Right atrium auricular region (tissue), 2 donors: ENCODE data around the gene RREB1. TPM values are rescaled to one million over a fixed set of nuclear protein-coding genes. Genes with fewer than 3 reads are reported as not detected.

Experiments used
- DNase-seq: peaks from one replicate; pipeline ENCODE4 v3.0.0-alpha.2; 2019; ENCODE audit warnings: low spot score
- H3K27ac ChIP-seq, 2 donors: fragments of 200-600 bp; sonication (generic); 1 replicate in 1 of 2; 2 replicates in 1 of 2; pipeline ENCODE4 v1.5.1; 2016 to 2019
- H3K27me3 ChIP-seq, 2 donors: fragments of 200-600 bp; sonication (generic); one replicate each; pipeline versions ENCODE4 v1.5.1 to v1.6.0; 2017 to 2019
- H3K36me3 ChIP-seq: fragments of 200-600 bp; sonication (generic); one replicate; pipeline ENCODE4 v1.5.1; 2016
- H3K4me1 ChIP-seq, 2 donors: fragments of 200-600 bp; sonication (generic); one replicate each; pipeline versions ENCODE4 v1.5.1 to v1.6.0; 2017 to 2019
- H3K4me3 ChIP-seq, 2 donors: fragments of 200-600 bp; sonication (generic); 1 replicate in 1 of 2; 2 replicates in 1 of 2; pipeline ENCODE4 v1.5.1; 2017 to 2019; ENCODE audit warnings: mild to moderate bottlenecking in 1 of 2, moderate library complexity in 1 of 2
- H3K9me3 ChIP-seq, 2 donors: fragments of 200-600 bp; sonication (generic); one replicate each; pipeline ENCODE4 v1.5.1; 2019
- CTCF ChIP-seq, 2 donors: fragments of 200-600 bp; sonication (generic); IDR thresholded peaks; one replicate each; pipeline ENCODE4 v1.5.1; 2019; ENCODE audit warnings: antibody characterized with exemption in 2 of 2
- total RNA-seq, 2 donors: library from RNA; depleted of rRNA; stranded (reverse); fragments of >200 nt; gene quantifications; one replicate each; pipeline ENCODE4 v1.1.0, GENCODE V29; 2016

RREB1 gene
- total RNA-seq, 2 donors from 2014 or later = 25.5 to 30.3 TPM

- Histone ChIP-seq H3K4me3 (no peak overlapping the region), H3K27ac (no peak overlapping the region), H3K9me3 (no peaks in the 10 kb centered on the region), H3K27me3 (no peaks in the 10 kb centered on the region), H3K4me1 (peaks cover 0 to 8% of the 10 kb centered on the region in 2 donors), H3K36me3 (no peaks in the 10 kb centered on the region)
- peak in 1 of 2 donors; percentile 5 for TF ChIP-seq CTCF (IDR thresholded peaks at IDR 0.05)
- no peak for DNase-seq
Measured at GRCh38 chr6:7276199-7276524, 168.4 kb downstream of the RREB1 start.

- H3K9me3 ChIP-seq = no peaks in the 10 kb centered on the region
- TF ChIP-seq CTCF (IDR thresholded peaks at IDR 0.05) = no peak
- H3K27me3 ChIP-seq = no peaks in the 10 kb centered on the region
- H3K4me1 ChIP-seq = peaks cover 0 to 8% of the 10 kb centered on the region in 2 donors
- no peak for DNase-seq
- no peak overlapping the region for H3K27ac ChIP-seq
- no peak overlapping the region for H3K4me3 ChIP-seq
- H3K36me3 ChIP-seq = peaks cover 15% of the 10 kb centered on the region
Measured at GRCh38 chr6:7282097-7282906, 174.5 kb downstream of the RREB1 start.

- Histone ChIP-seq H3K27ac (no peak overlapping the region), H3K9me3 (no peaks in the 10 kb centered on the region), H3K4me3 (no peak overlapping the region), H3K36me3 (peaks cover 26% of the 10 kb centered on the region), H3K4me1 (peaks cover 0 to 5% of the 10 kb centered on the region in 2 donors), H3K27me3 (no peaks in the 10 kb centered on the region)
- DNase-seq = no peak
- no peak for TF ChIP-seq CTCF (IDR thresholded peaks at IDR 0.05)
Measured at GRCh38 chr6:7283676-7284075, 175.9 kb downstream of the RREB1 start.

GRCh38 chr6:7285416-7285815, 177.7 kb downstream of the RREB1 start:
- H3K27ac ChIP-seq = no peak overlapping the region
- TF ChIP-seq CTCF (IDR thresholded peaks at IDR 0.05) = no peak
- no peaks in the 10 kb centered on the region for H3K4me1 ChIP-seq
- no peak overlapping the region for H3K4me3 ChIP-seq
- peaks cover 37% of the 10 kb centered on the region for H3K36me3 ChIP-seq
- no peak for DNase-seq
- no peaks in the 10 kb centered on the region for H3K27me3 ChIP-seq
- no peaks in the 10 kb centered on the region for H3K9me3 ChIP-seq

- TF ChIP-seq CTCF (IDR thresholded peaks at IDR 0.05) = no peak
- H3K9me3 ChIP-seq = no peaks in the 10 kb centered on the region
- DNase-seq = no peak
Measured at GRCh38 chr6:7290079-7290478, 182.3 kb downstream of the RREB1 start.

More at GRCh38 chr6:7290079-7290478, 182.3 kb downstream of the RREB1 start:
- H3K4me3 ChIP-seq = no peak overlapping the region
- H3K36me3 ChIP-seq = peaks cover 78% of the 10 kb centered on the region
- no peak overlapping the region for H3K27ac ChIP-seq
- no peaks in the 10 kb centered on the region for H3K27me3 ChIP-seq
- H3K4me1 ChIP-seq = peaks cover 0 to 4% of the 10 kb centered on the region in 2 donors
